Measurements from ENCODE around the gene CFAP65. TPM values are rescaled to one million over a fixed set of nuclear protein-coding genes. Genes with fewer than 3 reads are reported as not detected.

CFAP65 gene
- total and polyA plus RNA-seq, 2 of the 13 experiments (the other 11 are each of a cell fraction or from before 2014, with no cell fraction given): 0.05 TPM; not detected in 1

DNA sequence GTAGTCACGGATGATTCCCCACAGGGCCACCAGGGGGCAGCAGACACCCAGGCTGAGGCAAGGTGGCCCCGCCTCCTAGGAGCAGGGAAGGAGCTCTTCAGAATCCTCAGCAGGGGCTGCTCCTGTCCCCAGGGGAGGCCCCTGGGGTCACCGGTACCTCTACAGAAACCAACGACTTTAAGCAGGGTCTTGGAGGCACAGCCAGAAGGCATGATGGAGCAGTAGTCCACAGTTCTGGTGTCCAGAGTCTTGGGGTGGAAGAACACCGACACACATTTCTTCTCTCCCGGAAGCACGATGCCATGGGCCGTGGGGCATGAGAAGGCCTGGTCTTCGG lies 11.5 kb downstream of the CFAP65 start (continued):
- TF ChIP-seq, protein P1, sequence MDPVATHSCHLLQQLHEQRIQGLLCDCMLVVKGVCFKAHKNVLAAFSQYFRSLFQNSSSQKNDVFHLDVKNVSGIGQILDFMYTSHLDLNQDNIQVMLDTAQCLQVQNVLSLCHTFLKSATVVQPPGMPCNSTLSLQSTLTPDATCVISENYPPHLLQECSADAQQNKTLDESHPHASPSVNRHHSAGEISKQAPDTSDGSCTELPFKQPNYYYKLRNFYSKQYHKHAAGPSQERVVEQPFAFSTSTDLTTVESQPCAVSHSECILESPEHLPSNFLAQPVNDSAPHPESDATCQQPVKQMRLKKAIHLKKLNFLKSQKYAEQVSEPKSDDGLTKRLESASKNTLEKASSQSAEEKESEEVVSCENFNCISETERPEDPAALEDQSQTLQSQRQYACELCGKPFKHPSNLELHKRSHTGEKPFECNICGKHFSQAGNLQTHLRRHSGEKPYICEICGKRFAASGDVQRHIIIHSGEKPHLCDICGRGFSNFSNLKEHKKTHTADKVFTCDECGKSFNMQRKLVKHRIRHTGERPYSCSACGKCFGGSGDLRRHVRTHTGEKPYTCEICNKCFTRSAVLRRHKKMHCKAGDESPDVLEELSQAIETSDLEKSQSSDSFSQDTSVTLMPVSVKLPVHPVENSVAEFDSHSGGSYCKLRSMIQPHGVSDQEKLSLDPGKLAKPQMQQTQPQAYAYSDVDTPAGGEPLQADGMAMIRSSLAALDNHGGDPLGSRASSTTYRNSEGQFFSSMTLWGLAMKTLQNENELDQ (CRISPR knock-in tag; IDR thresholded peaks at IDR 0.05; ENCODE audit: borderline replicate concordance): 0 out of 2 replicates have a peak, but pooled peaks have one; percentile 43
- no peak for TF ChIP-seq ZNF570 (CRISPR knock-in tag; IDR thresholded peaks at IDR 0.05; ENCODE audit: borderline replicate concordance)
- TF ChIP-seq FOXP4 (CRISPR knock-in tag; IDR thresholded peaks at IDR 0.05): no peak
- no peak for TF ChIP-seq ZNF101 (CRISPR knock-in tag; IDR thresholded peaks at IDR 0.05; ENCODE audit: borderline replicate concordance, low read depth)
- no peak for TF ChIP-seq SP140L (CRISPR knock-in tag; IDR thresholded peaks at IDR 0.05; ENCODE audit: borderline replicate concordance)
- TF ChIP-seq KDM3A (CRISPR knock-in tag; IDR thresholded peaks at IDR 0.05; ENCODE audit: low read depth): no peak
- no peak for TF ChIP-seq CBFB (CRISPR knock-in tag; IDR thresholded peaks at IDR 0.05)
- no peak for TF ChIP-seq FUBP1 (CRISPR knock-in tag; IDR thresholded peaks at IDR 0.05; ENCODE audit: borderline replicate concordance)
- no peak for TF ChIP-seq MYNN (CRISPR knock-in tag; IDR thresholded peaks at IDR 0.05; ENCODE audit: low read depth)
- no peak for TF ChIP-seq CEBPB (IDR thresholded peaks at IDR 0.05; ENCODE audit: borderline replicate concordance, low read depth, low read length)
- TF ChIP-seq, protein P2, sequence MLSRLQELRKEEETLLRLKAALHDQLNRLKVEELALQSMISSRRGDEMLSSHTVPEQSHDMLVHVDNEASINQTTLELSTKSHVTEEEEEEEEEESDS (CRISPR knock-in tag; IDR thresholded peaks at IDR 0.05; ENCODE audit: borderline replicate concordance): no peak
- no peak for TF ChIP-seq ZNF318 (CRISPR knock-in tag; IDR thresholded peaks at IDR 0.05)

All from HepG2 (cell line).